IMR-90 (cell line): Measurements from ENCODE around the gene CCDC142. TPM values are rescaled to one million over a fixed set of nuclear protein-coding genes. Genes with fewer than 3 reads are reported as not detected.

Experiments
- ATAC-seq: fragments of 200-7000 bp; cut with Tn5 transposase; 2 replicates; pipeline ENCODE4 v1.9.1; 2020; ENCODE audit warnings: low read depth, mild to moderate bottlenecking, moderate library complexity
- BruUV-seq: library from RNA; stranded (reverse); fragments of 400-500 nt; replicated peaks from 2 replicates; lab custom pipeline; 2021; lab: Mats Ljungman, UMichigan
- CTCF ChIA-PET: fragments of 300-600 bp; formaldehyde crosslinking; extraction: SDS; loops from one replicate; lab custom pipeline; 2021; ENCODE audit warnings: antibody characterized with exemption; lab: Yijun Ruan, JAX
- POLR2A ChIA-PET: fragments of 300-600 bp; sonication (Branson Sonifier 250); formaldehyde crosslinking; loops from one replicate; lab custom pipeline; 2022; ENCODE audit warnings: antibody characterized with exemption; ENCODE audit not compliant: unreplicated experiment; lab: Charles Lee
- DNase-seq: peaks from one replicate; pipeline ENCODE4 v3.0.0; 2013
- H2AFZ ChIP-seq: replicated peaks from 2 replicates; pipeline ENCODE3; 2013; ENCODE audit warnings: low read length, mild to moderate bottlenecking; ENCODE audit not compliant: poor library complexity
- H2AK5ac ChIP-seq: 2 replicates; pipeline ENCODE4 v1.6.1; 2013; ENCODE audit warnings: low read depth, low read length, inconsistent platforms
- H2AK9ac ChIP-seq: replicated peaks from 2 replicates; pipeline ENCODE3; 2013; ENCODE audit warnings: mild to moderate bottlenecking, low read depth, low read length, moderate library complexity; ENCODE audit not compliant: poor library complexity
- H2BK120ac ChIP-seq: 2 replicates; pipeline ENCODE4 v1.6.1; 2013; ENCODE audit warnings: low read depth, low read length, inconsistent platforms
- H2BK15ac ChIP-seq: 3 replicates; pipeline ENCODE4 v1.6.1; 2013; ENCODE audit warnings: low read depth, low read length, inconsistent platforms
- H2BK20ac ChIP-seq: 2 replicates; pipeline ENCODE4 v1.6.1; 2013; ENCODE audit warnings: low read depth, mild to moderate bottlenecking, inconsistent platforms, low read length, moderate library complexity
- H2BK5ac ChIP-seq: 2 replicates; pipeline ENCODE4 v1.6.1; 2013; ENCODE audit warnings: mild to moderate bottlenecking, low read depth, low read length, inconsistent platforms; ENCODE audit not compliant: poor library complexity, severe bottlenecking
- H3K14ac ChIP-seq: replicated peaks from 2 replicates; pipeline ENCODE4 v1.6.1; 2013; ENCODE audit warnings: low read depth, low read length, inconsistent platforms
- H3K18ac ChIP-seq: 2 replicates; pipeline ENCODE4 v1.6.1; 2013; ENCODE audit warnings: low read depth, low read length, control low read depth
- H3K23ac ChIP-seq: 2 replicates; pipeline ENCODE4 v1.6.1; 2013; ENCODE audit warnings: low read depth, low read length, inconsistent platforms
- H3K27ac ChIP-seq: 2 replicates; pipeline ENCODE4 v1.5.1; 2013; ENCODE audit warnings: mild to moderate bottlenecking, control low read depth, low read length; ENCODE audit not compliant: insufficient read depth
- H3K27me3 ChIP-seq: 2 replicates; pipeline ENCODE4 v1.6.1; 2013; ENCODE audit warnings: low read length; ENCODE audit not compliant: control insufficient read depth, insufficient read depth
- H3K36me3 ChIP-seq: 2 replicates; pipeline ENCODE4 v1.6.1; 2013; ENCODE audit warnings: low read length, mixed read lengths; ENCODE audit not compliant: control insufficient read depth, insufficient read depth
- H3K4ac ChIP-seq: 2 replicates; pipeline ENCODE4 v1.6.1; 2013; ENCODE audit warnings: low read depth, low read length, inconsistent platforms
- H3K4me1 ChIP-seq: 2 replicates; pipeline ENCODE4 v1.6.1; 2013; ENCODE audit warnings: low read length, mixed read lengths; ENCODE audit not compliant: control insufficient read depth, insufficient read depth
- H3K4me2 ChIP-seq: 2 replicates; pipeline ENCODE4 v1.6.1; 2013; ENCODE audit warnings: low read depth, mild to moderate bottlenecking, control low read depth, low read length, moderate library complexity
- H3K4me3 ChIP-seq: 2 replicates; pipeline ENCODE4 v1.5.1; 2013; ENCODE audit warnings: low read depth, mild to moderate bottlenecking, control low read depth, low read length, moderate library complexity; ENCODE audit not compliant: insufficient read depth
- H3K56ac ChIP-seq: 2 replicates; pipeline ENCODE4 v1.6.1; 2013; ENCODE audit warnings: low read length, inconsistent platforms; ENCODE audit not compliant: insufficient read depth; ENCODE audit errors: extremely low read depth
- H3K79me1 ChIP-seq, 2 experiments: 2 replicates each; pipeline ENCODE4 v1.6.1; 2013; ENCODE audit warnings: low read length in 2 of 2, inconsistent platforms in 1 of 2, low read depth in 1 of 2
- H3K9ac ChIP-seq: 2 replicates; pipeline ENCODE4 v1.6.1; 2013; ENCODE audit warnings: low read depth, low read length, control low read depth
- H3K9me1 ChIP-seq: 2 replicates; pipeline ENCODE4 v1.6.1; 2013; ENCODE audit warnings: low read length, inconsistent platforms; ENCODE audit not compliant: insufficient read depth
- H3K9me3 ChIP-seq: 2 replicates; pipeline ENCODE4 v1.6.1; 2013; ENCODE audit warnings: low read length; ENCODE audit not compliant: control insufficient read depth, insufficient read depth
- H4K20me1 ChIP-seq: 2 replicates; pipeline ENCODE4 v1.6.1; 2013; ENCODE audit warnings: low read length, inconsistent platforms; ENCODE audit not compliant: insufficient read depth
- H4K5ac ChIP-seq: 2 replicates; pipeline ENCODE4 v1.6.1; 2013; ENCODE audit warnings: mild to moderate bottlenecking, low read depth, low read length, control low read depth
- H4K8ac ChIP-seq, 2 experiments: 2 replicates each; pipeline ENCODE4 v1.6.1; 2013; ENCODE audit warnings: low read depth in 2 of 2, low read length in 2 of 2, control low read depth in 1 of 2, inconsistent platforms in 1 of 2
- H4K91ac ChIP-seq: 2 replicates; pipeline ENCODE4 v1.6.1; 2013; ENCODE audit warnings: low read depth, low read length, inconsistent platforms; ENCODE audit not compliant: insufficient read depth
- BHLHE40 ChIP-seq: fragments of 150-350 bp; IDR thresholded peaks from 2 replicates; pipeline ENCODE4 v1.6.1; 2016; ENCODE audit warnings: mild to moderate bottlenecking, low read depth, low read length
- CHD1 ChIP-seq: IDR thresholded peaks from 2 replicates; pipeline ENCODE4 v1.6.1; 2012; ENCODE audit warnings: low read depth, low read length, improper control_type of control experiment
- FOS ChIP-seq: fragments of 150-350 bp; IDR thresholded peaks from 2 replicates; pipeline ENCODE4 v1.6.1; 2016; ENCODE audit warnings: low read depth, low read length
- MXI1 ChIP-seq: IDR thresholded peaks from 2 replicates; pipeline ENCODE4 v1.6.1; 2012; ENCODE audit warnings: low read depth, mild to moderate bottlenecking, low read length, moderate library complexity, borderline replicate concordance
- NFE2L2 ChIP-seq: fragments of 150-350 bp; IDR thresholded peaks from 2 replicates; pipeline ENCODE4 v1.6.1; 2016; ENCODE audit warnings: low read depth, mild to moderate bottlenecking, low read length
- POLR2A ChIP-seq: IDR thresholded peaks from 2 replicates; pipeline ENCODE4 v1.6.1; 2012; ENCODE audit warnings: mild to moderate bottlenecking, low read depth, low read length
- RCOR1 ChIP-seq: IDR thresholded peaks from 2 replicates; pipeline ENCODE4 v1.6.1; 2012; ENCODE audit warnings: mild to moderate bottlenecking, low read length, improper control_type of control experiment; ENCODE audit not compliant: insufficient replicate concordance
- RFX5 ChIP-seq: IDR thresholded peaks from 2 replicates; pipeline ENCODE4 v1.8.0; 2012; ENCODE audit warnings: low read depth, mild to moderate bottlenecking, low read length, moderate library complexity
- SMC3 ChIP-seq: fragments of 150-350 bp; IDR thresholded peaks from 2 replicates; pipeline ENCODE4 v1.6.1; 2016; ENCODE audit warnings: low read depth, mild to moderate bottlenecking, antibody characterized with exemption, low read length, moderate library complexity
- WGBS, 2 experiments: methylation state at CpG; one replicate each; pipeline versions ENCODE4 v1.1.5 to v1.1.7; 2013; ENCODE audit warnings: missing lambda C conversion rate in 2 of 2; ENCODE audit not compliant: insufficient read length in 1 of 2; ENCODE audit errors: extremely low coverage in 2 of 2; 5-methylcytosine and 5-hydroxymethylcytosine counted together
- dilution Hi-C: fragments of 300-500 bp; cut with HindIII; formaldehyde crosslinking; loops from one replicate; pipeline ENCODE4 v1.14.3; 2018; ENCODE audit warnings: low sequenced_read_pairs; ENCODE audit not compliant: unreplicated experiment
- in situ Hi-C: fragments of 300-500 bp; cut with MboI; formaldehyde crosslinking; loops from 3 replicates; pipeline ENCODE4 v1.14.3; 2019; ENCODE audit warnings: low sequenced_read_pairs, inconsistent platforms, mixed read lengths
- intact Hi-C: fragments of 100-400 bp; cut with micrococcal nuclease; formaldehyde crosslinking; loops from 2 replicates; pipeline ENCODE4 v1.10.0; 2022
- polyA plus RNA-seq, 3 experiments: library from polyadenylated mRNA; depleted of rRNA; stranded (reverse); fragments of >200 nt; gene quantifications; 2 replicates each; pipeline ENCODE4 v1.2.3, GENCODE V29; 2012; ENCODE audit warnings: low replicate concordance in 1 of 3
- total RNA-seq: library from RNA; depleted of rRNA; stranded (reverse); fragments of >200 nt; gene quantifications from 2 replicates; pipeline ENCODE4 v1.2.3, GENCODE V29; 2012
- TF ChIP-seq, protein P1 (sequence below): fragments of 150-350 bp; IDR thresholded peaks from 2 replicates; pipeline ENCODE4 v1.6.1; 2017; ENCODE audit warnings: mild to moderate bottlenecking, antibody characterized with exemption, low read length, low read depth
- TF ChIP-seq, protein P2 (sequence below): conservative IDR thresholded peaks from 2 replicates; pipeline ENCODE4 v1.5.1; 2012; ENCODE audit warnings: mild to moderate bottlenecking, low read depth, low read length, improper control_type of control experiment
- TF ChIP-seq, protein P3 (sequence below): fragments of 150-350 bp; IDR thresholded peaks from 2 replicates; pipeline ENCODE4 v1.6.1; 2016; ENCODE audit warnings: low read depth, mild to moderate bottlenecking, low read length, moderate library complexity, borderline replicate concordance

The CCDC142 gene
- total and polyA plus RNA-seq, 2 of the 4 experiments (the other 2 are of a cell fraction), result 8.4 to 14.0 TPM

DNA sequence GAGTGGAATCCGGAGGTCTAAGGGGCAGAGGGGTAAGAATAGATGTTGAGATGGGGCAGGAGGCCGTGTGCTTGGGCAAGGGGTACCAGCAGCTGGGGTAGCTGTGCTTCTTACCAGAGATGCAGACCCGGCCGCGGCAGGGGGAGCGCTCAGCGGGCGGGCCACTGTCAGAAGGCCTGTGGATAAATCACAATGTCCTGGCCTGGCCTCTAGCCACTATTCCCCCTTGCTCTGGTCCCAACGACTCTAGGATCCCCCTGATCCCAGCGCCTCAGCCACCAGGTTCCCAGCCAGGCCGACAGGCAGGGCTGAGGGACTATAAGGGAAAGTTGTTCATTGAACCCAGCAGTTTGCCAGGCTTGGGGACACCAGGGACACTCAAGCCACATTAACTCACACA lies 52.3 kb downstream of the CCDC142 start:
- BruUV-seq, result no TSS peak

More for the DNA sequence above, 52.3 kb downstream of the CCDC142 start:
- Histone ChIP-seq H4K20me1 (0 out of 2 replicates have a peak, but pooled peaks cover 3% of the 10 kb centered on the region), H4K8ac (no peak overlapping the region), H3K56ac (no peak overlapping the region), H3K9me1 (no peaks in the 10 kb centered on the region), H3K18ac (no peak overlapping the region), H4K91ac (no peak overlapping the region), H4K5ac (no peak overlapping the region), H2BK20ac (no peak overlapping the region), H3K27ac (no peak overlapping the region), H3K27me3 (no peaks in the 10 kb centered on the region), H2BK5ac (no peak overlapping the region), H3K9ac (no peak overlapping the region), H3K4me3 (no peak overlapping the region), H2AK5ac (no peak overlapping the region), H2BK15ac (no peak overlapping the region), H3K4ac (no peak overlapping the region), H3K79me1 (peaks cover 4 to 12% of the 10 kb centered on the region in 2 experiments; a peak in 2 of 4 replicates), H3K4me2 (no peak overlapping the region), H3K14ac (no peak overlapping the region), H2BK120ac (no peak overlapping the region), H3K23ac (no peak overlapping the region), H3K4me1 (no peaks in the 10 kb centered on the region), H3K36me3 (peaks cover 61% of the 10 kb centered on the region), H3K9me3 (no peaks in the 10 kb centered on the region), H2AFZ (no peak overlapping the region), H2AK9ac (no peak overlapping the region)
- no peak for TF ChIP-seq BHLHE40
- no peak for TF ChIP-seq RFX5
- TF ChIP-seq, protein P1, sequence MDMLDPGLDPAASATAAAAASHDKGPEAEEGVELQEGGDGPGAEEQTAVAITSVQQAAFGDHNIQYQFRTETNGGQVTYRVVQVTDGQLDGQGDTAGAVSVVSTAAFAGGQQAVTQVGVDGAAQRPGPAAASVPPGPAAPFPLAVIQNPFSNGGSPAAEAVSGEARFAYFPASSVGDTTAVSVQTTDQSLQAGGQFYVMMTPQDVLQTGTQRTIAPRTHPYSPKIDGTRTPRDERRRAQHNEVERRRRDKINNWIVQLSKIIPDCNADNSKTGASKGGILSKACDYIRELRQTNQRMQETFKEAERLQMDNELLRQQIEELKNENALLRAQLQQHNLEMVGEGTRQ, result no peak
- no peak for TF ChIP-seq POLR2A
- no peak for TF ChIP-seq MXI1
- TF ChIP-seq, protein P2, sequence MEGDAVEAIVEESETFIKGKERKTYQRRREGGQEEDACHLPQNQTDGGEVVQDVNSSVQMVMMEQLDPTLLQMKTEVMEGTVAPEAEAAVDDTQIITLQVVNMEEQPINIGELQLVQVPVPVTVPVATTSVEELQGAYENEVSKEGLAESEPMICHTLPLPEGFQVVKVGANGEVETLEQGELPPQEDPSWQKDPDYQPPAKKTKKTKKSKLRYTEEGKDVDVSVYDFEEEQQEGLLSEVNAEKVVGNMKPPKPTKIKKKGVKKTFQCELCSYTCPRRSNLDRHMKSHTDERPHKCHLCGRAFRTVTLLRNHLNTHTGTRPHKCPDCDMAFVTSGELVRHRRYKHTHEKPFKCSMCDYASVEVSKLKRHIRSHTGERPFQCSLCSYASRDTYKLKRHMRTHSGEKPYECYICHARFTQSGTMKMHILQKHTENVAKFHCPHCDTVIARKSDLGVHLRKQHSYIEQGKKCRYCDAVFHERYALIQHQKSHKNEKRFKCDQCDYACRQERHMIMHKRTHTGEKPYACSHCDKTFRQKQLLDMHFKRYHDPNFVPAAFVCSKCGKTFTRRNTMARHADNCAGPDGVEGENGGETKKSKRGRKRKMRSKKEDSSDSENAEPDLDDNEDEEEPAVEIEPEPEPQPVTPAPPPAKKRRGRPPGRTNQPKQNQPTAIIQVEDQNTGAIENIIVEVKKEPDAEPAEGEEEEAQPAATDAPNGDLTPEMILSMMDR, result no peak
- TF ChIP-seq SMC3, result no peak
- no peak for TF ChIP-seq NFE2L2
- TF ChIP-seq FOS, result no peak
- TF ChIP-seq RCOR1, result no peak
- TF ChIP-seq CHD1, result no peak
- TF ChIP-seq, protein P3, sequence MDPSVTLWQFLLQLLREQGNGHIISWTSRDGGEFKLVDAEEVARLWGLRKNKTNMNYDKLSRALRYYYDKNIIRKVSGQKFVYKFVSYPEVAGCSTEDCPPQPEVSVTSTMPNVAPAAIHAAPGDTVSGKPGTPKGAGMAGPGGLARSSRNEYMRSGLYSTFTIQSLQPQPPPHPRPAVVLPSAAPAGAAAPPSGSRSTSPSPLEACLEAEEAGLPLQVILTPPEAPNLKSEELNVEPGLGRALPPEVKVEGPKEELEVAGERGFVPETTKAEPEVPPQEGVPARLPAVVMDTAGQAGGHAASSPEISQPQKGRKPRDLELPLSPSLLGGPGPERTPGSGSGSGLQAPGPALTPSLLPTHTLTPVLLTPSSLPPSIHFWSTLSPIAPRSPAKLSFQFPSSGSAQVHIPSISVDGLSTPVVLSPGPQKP, result no peak
- no peak for DNase-seq
- in situ Hi-C loops, result no loop called here
- intact Hi-C loops, result no loop called here
- no peak for ATAC-seq
- dilution Hi-C loops, result no loop called here
- POLR2A ChIA-PET, result no interaction called here
- WGBS, 2 experiments, result 95% methylated on average over 4 of the region's 11 CpGs; no CpG with 5 or more reads in 1 of the 2 experiments
- CTCF ChIA-PET, result no interaction called here
